Measurements from ENCODE around the gene IQCH.

DNA sequence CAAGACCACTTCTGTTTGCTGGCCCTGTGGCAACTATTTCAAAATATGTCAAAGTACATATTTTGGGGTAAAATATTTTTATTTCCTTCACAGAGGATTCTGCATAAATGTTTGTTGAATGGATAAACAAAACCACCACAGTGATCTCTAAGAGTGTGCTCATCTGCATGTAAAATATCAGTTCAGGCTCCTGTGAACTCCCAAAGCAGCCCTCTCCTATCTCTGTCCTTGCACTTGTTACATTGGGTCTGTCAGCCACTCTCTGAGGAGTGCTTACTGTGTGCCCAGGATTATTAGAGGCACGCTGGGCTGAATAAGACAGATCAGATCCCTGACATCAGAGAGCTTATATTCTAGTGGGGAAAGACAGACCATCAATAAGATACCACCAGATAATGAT, 27.1 kb downstream of the IQCH start:
- TF ChIP-seq, protein P1, sequence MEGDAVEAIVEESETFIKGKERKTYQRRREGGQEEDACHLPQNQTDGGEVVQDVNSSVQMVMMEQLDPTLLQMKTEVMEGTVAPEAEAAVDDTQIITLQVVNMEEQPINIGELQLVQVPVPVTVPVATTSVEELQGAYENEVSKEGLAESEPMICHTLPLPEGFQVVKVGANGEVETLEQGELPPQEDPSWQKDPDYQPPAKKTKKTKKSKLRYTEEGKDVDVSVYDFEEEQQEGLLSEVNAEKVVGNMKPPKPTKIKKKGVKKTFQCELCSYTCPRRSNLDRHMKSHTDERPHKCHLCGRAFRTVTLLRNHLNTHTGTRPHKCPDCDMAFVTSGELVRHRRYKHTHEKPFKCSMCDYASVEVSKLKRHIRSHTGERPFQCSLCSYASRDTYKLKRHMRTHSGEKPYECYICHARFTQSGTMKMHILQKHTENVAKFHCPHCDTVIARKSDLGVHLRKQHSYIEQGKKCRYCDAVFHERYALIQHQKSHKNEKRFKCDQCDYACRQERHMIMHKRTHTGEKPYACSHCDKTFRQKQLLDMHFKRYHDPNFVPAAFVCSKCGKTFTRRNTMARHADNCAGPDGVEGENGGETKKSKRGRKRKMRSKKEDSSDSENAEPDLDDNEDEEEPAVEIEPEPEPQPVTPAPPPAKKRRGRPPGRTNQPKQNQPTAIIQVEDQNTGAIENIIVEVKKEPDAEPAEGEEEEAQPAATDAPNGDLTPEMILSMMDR (conservative IDR thresholded peaks at IDR 0.05 in 1 of 2, IDR thresholded peaks at IDR 0.05 in 1 of 2; ENCODE audit: low read depth in 1 of 2, low read length in 2 of 2), result no peak
- TF ChIP-seq EZH2 (IDR thresholded peaks at IDR 0.05; ENCODE audit: low read length, missing control alignments), result no peak
